Embryonic facial prominence (tissue), 1 donor: ENCODE results near the gene KCNMA1.

Experiments used
- DNase-seq: peaks from one replicate; pipeline ENCODE4 v3.0.0-alpha.2; 2016; ENCODE audit errors: extremely low spot score

KCNMA1 gene

DNA sequence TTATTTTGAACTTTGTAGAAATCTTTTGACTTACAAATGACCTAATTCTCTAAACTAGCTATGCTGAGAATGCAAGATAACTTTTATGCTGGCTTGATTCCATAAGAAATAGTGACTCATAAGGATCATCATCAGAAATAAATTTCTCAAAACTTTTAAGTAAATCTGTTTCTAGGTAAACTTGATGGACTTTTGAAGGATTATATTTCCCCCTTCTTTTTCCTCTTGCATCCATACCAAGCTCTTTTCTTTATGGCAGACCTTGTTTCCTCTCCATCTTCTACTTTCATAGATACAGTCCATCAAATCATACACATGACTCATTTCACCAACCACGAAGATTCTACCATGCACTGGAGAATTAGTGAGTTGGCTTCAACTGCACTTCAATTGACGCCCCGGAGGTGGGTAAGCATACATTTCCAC lies 336.3 kb downstream of the KCNMA1 start:
- no peak for DNase-seq

DNA sequence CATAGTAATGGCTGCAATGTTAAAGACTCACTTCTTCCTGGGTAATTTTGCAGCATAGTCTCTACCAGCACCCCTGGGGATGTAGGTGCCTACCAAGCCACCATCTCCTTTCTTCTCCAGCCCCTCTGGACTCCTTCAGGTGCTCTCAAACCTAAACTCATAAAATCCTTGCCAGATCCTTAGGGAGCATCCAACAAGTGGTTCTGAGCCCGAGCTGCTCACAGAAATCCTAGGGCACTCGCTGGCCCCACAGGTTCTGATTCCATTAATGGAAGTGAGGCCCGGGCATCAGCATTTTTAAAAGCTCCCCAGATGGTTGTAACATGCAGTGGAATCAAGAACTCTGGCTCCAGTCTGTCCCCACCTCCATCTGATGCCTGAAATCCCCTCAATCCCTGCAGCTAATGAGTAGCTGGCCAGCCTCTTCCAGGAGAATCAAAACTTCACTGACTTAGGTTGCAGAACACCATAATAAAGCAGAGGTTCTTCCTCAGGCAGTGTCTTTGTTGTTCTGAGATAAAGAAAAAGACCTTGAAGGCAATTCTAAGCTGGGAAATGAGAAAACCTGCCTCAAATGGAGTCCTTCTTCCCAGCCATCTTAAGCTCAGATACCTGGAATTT lies 336.8 kb downstream of the KCNMA1 start:
- DNase-seq = no peak

DNA sequence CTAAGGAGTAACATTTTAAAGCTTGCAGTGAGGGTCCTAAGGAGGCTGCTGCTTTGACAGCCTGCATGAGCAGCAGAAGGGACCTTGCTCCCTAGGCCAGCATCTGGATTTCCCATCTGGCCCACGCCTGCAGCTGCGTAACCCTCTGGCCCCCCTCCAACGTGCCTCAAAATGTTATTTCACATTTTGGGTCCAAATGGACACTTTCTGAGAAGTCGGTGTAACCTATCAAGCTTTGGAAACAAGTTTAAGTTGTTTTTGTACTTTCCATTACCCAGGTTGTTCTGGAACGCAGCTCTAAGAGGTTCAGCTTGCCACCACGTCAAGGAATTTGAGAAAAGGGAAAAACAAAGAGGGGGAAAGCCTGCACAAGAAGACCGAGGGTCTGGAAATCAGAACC lies 338.3 kb downstream of the KCNMA1 start:
- no peak for DNase-seq

DNA sequence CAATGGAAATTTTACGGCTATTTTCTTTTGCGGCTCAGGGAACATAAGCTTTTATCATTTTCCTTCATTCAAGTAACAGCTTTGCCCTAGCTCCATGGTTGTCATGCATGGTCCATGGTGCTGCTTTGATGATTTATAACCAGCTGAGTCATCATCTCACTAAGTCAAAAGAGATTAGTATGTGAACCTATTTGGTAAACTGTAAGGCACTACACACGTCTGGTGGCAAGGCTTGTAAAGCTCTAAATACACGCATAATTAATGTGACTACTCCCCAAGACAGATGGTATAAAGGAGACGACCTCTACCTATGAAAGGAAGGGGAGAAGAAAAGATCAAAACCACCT lies 340.2 kb downstream of the KCNMA1 start:
- DNase-seq = no peak

DNA sequence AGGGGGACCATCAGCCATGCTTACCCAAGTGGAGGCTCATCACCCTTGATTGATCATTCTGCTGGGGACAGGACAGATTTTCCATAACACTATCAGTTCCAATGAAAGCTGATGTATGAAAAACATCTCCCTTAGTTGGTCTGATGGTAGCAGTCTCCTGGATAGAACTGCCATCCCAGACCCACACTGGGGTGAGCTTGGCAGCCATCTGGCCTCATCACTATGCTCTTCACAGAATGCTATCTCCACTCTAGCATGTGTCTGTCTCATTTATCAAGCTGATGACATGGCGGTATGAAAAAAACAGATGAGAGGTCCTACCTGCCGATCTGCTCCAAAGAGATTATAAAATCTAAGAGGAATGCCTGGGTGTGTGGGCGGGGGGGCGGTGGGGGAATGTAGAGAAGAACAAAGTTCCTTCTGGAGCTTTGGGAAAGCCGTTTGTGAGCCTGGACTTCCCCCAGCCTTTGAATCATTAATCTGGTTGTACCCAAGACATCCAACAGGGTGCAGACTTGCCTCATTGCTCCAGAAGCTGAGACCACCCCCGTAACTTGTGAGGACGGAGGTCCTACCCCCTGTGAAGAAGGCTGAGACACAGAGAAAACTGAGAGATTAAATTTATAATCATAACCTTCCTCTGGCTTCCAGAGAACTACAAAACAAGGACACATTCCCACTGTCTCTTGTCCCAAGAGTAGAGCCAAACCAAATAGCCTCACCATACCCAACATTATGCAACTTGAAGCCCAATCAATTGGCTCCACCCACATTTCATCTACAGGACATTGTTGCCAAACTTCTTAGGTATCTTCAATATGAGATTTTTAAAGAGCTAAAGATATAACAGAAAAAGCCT lies 340.8 kb downstream of the KCNMA1 start:
- no peak for DNase-seq

DNA sequence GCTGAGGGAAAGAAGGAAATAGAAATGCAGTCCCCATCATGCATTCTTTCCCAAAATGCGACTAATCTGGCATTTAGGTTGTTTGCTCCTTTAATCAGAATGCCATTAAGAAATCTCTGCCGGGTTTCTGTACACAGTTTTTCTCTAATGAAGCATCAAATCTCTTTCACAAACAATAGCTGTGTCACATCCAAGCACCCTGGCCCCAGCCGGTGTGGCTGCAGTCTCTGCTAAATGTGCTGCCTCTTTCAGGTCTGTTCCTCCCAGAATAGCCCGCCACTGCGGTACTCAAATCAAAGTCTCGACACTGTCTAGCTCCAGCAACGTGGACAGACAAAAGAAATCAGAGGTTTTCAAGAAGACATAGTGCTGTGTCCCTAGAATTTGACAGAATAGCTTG lies 343.8 kb downstream of the KCNMA1 start:
- no peak for DNase-seq

DNA sequence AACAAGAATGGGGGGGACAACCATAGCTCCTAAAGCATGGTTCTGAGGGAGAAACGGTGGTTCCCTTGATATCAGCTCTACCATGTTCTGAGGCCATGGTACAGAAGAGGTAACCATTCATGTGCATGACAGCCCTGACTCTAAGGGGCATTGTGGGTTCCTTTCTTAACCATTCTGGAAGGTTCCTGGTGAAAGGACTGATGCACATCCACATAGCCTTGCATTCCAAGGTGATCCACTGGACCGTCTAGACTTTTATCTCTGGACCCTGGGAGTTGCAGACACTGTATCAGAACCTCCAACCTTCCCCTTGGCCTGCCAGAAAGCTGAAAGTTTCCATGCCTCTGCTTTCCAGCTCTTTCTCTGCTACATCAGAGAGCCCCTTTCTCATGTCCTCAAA lies 344.3 kb downstream of the KCNMA1 start:
- DNase-seq = no peak

DNA sequence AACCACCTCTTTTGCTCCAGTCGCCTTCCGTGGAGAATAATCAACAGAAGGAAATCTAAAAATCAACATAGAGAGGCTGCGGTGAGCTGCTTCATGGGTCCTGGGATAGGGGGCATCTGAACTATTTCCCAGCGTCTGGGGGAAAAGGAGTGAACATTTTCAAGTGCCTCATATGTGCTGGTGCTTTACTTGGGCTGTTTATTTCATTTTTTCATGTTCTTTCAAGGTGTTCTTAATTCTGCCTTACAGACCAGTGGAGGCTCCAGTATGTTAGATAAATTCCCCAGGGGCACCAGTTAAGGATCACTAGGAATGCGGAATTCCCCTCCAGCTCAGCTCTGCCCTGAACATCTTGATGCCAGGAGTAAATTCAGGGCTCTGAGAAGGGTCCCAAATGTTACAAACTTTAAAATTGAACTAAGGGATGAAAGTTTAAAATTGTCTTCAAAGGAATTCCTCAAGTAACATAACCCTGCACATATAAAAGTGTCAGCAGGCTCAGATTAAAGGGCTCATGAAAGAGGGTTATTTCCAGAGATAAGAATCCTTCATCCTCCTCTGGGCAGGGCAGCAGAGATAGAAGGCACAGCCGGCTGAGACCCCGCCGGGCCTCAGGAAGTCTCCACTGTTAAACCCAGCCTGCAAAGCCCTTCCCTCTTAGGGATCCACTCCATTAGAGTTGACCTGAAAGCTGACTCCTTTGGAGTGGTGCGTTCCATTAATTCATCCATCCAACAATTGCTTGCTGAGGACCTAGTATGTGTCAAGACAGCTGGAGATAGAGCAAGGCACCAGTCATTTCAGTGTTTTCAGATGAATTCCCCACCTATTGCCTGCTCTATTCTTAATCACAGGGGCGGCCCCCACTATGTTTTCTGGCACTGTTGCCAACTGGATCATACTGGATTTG lies 345.8 kb downstream of the KCNMA1 start:
- DNase-seq = no peak

DNA sequence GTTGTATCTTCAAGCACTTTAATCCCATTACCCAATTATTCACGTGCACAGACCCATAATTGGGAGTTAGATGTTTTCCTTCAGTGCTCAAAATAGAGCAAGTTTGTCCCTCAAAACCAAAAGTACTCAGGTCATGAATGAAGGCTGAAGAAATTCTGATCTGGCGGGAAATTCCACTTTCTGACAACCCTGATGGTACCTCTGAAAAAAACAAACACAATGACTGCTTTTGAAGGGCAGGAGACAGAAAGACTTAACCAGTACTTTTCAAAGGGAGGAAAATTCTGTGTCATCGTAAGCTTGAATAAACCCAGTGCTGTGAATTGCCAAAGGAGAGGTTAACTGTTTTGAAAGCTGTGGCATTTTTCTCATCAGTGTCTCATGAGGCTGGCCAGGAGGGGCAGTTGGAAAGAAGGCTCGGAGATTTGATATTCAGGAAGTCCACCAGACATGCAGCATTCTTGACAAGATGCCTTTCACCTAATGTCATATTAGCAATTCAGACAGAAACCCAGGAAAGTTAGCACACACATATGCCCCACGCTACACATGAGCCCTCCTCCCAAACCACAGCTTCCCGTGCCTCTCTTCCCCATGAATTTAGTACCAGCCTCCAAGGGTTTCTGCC lies 347.0 kb downstream of the KCNMA1 start:
- no peak for DNase-seq

DNA sequence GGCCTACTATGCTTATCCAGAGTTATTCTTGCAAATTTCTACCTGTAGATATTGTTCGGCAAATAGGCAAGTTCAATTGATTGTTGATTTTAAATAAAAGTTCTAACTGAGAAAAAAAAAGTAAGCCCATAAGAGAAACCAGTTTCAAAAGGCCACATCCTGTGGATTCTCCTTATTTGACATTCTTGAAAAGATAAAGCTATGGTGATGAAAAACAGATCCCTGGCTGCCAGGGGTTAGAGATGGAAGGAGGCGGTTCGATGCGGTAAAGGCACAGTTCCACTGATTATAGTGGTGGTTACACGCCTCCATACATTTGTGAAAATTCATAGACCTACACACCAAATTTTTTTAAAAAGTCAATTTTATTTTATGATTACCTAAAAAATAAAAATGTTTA lies 347.8 kb downstream of the KCNMA1 start:
- no peak for DNase-seq

DNA sequence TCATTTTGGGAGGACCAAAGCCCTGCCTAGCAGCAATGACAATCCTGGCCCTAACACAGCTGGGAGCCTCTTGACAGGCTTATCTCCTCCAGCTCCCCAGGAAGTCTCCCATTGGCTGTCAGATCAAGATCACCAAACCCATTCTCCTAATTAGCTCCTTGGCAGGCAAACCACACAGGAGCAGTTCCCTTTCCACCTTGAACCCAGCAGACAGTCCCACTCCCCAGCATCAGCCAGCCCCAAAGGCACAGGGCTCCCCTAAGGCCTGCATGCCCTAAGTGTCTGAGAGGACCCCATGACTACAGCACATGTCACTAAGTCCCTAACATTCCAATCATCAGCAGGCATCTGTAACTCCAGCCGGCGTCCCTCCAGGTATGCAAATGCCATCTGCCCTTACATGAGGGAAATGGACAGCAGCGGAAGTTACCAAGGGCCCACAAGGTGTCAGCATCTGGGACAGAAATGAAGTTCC lies 348.5 kb downstream of the KCNMA1 start:
- no peak for DNase-seq

DNA sequence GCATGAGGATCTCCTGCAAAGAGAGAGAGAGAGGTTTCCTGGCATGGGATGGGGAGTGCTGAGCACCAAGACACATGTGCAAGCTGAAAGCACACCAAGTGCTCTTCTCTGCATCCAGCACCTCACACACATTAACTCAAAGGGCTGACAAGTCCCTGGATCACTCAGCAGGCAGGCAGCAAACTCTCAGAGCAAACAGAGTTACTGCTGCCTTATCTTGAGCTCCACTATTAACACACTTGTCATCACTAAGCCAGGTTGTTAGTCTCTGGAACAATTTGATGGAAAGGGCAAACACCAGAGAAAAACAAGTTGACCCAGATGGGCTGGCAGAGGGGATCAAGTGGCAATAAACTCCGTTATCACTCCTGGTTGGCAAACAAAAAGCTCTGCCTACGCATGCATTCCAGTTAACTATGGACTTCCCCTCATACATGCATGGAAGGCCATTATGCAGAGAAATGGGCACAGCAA lies 349.9 kb downstream of the KCNMA1 start:
- DNase-seq = no peak

DNA sequence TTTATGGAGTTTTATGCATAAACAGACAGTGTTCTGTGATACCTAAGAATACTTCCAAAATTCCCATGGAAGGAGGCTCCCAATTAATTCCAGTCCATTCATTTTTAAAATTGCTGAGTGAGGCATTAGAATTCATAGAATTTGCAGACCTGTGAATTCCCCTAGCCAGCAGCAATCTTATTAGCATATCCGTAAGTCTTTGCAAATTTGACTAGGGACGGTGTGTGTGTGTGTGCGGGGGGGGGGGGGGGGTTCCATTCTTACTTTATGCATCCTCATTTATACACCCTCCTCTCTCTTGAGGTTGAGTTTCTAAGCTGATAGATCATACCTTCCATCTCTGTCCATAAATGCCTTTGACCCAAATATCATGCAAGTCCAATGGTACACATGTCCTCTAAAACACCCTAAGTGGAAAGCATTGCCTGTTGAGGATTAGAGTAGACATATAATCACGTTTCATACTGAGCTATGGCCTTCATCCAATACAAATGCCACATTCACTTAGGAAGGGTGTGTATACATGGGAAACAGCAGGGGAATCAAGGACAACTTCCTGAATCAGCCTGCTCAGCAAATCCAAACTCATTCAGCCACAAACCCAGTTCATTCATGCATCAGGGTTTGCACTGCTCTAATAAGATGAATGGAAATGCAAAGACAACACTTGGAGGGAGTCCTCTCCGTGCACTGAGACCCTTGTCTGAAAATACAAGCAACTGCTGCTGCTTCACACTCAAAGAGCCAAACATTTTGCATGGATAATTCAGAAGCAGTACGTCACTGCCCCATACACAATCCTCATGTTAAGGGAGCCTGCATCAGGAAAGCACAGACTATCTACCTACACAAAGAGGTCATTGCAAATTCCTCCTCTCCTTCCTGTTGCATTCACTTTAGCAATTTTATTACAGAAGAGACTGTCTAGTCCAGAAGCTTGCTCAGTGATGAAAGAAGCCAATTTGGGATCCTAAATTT lies 350.8 kb downstream of the KCNMA1 start:
- no peak for DNase-seq

DNA sequence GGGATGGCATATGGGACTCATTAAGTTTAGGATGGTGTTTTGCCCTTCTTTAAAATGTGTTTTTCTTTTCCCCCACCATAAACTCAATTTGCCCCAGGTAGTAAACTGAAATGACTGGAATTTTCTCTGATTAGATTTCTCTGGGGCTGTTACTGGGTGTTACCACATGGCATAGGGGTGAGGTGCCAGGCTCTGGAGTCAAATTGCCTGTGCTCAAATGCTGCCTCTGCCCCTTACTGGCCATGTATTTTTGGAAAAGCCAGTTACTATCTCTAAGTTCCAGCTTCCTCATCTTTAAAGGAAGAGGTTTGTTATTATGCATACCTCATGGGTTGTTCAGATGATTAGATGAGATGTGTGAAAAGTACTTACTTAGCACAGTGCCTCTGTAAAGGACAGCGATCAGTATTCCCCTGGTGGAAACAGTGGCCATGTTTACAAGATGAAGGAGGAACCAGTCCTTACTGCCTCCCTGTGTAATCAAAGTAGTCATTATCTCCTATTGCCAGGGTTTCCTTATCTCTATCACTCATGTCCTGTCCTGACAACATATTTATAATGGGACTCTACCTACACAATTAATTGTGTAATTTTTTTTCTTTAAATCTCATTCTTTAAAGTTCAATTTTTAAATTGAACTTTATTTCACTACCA lies 352.0 kb downstream of the KCNMA1 start:
- DNase-seq = no peak

DNA sequence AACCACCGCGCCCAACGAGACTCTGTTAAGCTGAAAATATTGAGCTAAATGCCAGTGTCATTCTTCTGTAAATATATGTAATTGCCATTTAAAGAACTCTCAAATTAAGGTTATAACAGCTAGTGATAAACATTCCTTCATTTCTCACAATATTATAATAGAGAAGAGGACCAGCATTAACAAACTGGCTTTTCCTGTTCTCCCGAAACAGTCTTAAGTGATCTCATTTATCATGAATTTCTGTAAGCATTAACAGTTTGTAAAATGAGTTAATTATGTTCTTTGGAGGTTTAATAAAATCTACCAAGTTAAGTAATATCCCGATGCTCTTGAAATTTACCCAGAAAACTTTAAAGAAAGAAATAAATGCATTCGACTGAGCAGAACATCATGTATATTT lies 352.8 kb downstream of the KCNMA1 start:
- no peak for DNase-seq

DNA sequence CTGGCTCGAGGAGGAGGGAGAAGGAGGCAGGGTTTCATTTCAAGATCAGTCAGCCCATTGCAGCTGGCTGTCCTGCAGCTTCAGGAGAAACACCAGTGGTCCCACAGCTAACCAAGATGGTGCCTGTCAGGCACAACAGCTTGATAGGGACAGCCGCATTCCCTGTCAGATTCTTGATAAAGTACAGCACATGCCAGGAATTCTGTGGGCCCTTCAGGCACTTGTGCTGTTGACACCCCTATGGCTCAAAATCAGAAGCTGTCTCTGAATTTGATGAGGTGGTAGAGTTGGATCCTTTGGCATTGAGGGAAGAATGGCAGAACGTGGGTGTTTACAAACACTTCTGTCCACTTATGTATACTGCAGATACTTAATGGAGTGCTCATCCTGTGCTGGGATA lies 354.3 kb downstream of the KCNMA1 start:
- DNase-seq = no peak

DNA sequence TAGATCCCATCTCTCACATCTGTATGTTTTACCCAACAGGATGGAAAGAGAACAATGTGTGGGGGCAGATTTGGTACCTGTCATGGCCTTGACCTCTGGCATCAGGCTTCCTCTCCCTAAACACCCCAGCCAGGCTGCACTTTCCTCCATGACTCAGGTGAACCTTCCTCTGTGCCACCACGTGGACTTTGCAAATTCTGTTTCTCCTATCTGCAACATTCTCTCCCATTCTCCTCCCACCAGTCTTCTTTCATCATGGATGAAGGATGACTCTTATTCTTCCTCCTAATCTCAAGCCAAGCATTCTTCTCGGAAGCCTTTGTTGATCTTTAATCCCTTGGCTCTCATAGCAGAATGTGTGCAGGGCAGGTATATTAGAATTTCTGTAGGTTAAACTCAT lies 355.4 kb downstream of the KCNMA1 start:
- no peak for DNase-seq

DNA sequence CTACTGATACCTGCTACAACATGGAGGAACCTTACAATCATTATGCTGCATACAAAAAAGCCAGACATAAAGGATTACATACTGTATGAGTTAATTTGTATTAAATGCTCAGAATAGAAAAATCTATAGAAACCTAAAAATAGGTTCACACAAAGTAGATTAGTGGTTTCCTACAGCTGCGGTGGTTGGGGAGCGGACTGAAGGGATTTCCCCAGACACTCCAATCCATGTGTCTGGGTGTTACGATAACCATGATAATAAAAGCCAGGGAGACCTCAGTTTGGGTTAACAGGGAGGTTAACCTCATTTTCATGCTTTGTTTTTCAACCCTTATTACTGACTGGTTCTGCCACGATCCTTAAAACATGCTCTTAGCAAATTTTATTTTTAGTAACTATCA lies 355.9 kb downstream of the KCNMA1 start:
- no peak for DNase-seq

DNA sequence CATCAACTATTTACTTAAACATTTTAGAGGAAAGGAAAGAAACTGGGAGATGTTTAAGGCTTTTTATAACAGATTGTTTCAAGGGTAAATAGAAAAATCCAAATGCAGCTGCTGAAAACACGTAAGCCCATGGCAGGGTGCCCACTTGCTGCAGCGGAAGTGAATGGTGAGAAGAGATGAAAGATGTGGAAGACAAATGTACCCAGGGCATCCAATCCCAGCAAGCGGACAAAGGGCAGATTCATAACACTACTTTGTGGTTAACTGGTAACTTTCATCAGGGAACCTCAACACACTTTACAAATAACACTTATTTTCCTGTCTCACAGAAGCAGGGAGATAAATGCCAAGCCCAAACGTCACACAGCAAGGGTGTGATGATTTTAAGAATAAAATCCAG lies 358.4 kb downstream of the KCNMA1 start:
- DNase-seq = no peak
